MM.1S (cell line): Measurements from ENCODE around the gene NBPF20.
A peak's percentile ranks its signal among the peaks of the same experiment; 100 is the strongest.
"Not testable (repeated sequence)": the region's sequence is repeated elsewhere in the genome, so short reads cannot be mapped to it uniquely, and the experiment has no call there.

Experiments used
- DNase-seq: peaks from one replicate; pipeline ENCODE4 v3.0.0-alpha.2; 2015
- H2AFZ ChIP-seq: fragments of 300-600 bp; sonication (generic); 2 replicates; pipeline ENCODE4 v1.6.0; 2016; ENCODE audit warnings: antibody characterized with exemption, low read length
- H3F3A ChIP-seq: fragments of 300-600 bp; sonication (generic); 2 replicates; pipeline ENCODE4 v1.6.1; 2016; ENCODE audit warnings: mild to moderate bottlenecking, antibody characterized with exemption, low read length, moderate library complexity, mixed read lengths; ENCODE audit not compliant: insufficient read depth
- H3K27ac ChIP-seq: fragments of 300-600 bp; sonication (generic); 2 replicates; pipeline ENCODE4 v1.5.1; 2016; ENCODE audit warnings: mild to moderate bottlenecking, low read length
- H3K27me3 ChIP-seq: fragments of 300-600 bp; sonication (generic); replicated peaks from 2 replicates; pipeline ENCODE4 v1.6.0; 2016; ENCODE audit warnings: low read length; ENCODE audit not compliant: insufficient read depth
- H3K36me3 ChIP-seq: fragments of 300-600 bp; sonication (generic); replicated peaks from 2 replicates; pipeline ENCODE4 v1.6.1; 2016; ENCODE audit warnings: mild to moderate bottlenecking, low read length, mixed read lengths; ENCODE audit not compliant: insufficient read depth
- H3K4me1 ChIP-seq: fragments of 300-600 bp; sonication (generic); 2 replicates; pipeline ENCODE4 v1.6.1; 2016; ENCODE audit warnings: low read length, mixed read lengths
- H3K4me2 ChIP-seq: fragments of 300-600 bp; sonication (generic); 2 replicates; pipeline ENCODE4 v1.6.0; 2016; ENCODE audit warnings: low read depth, low read length
- H3K4me3 ChIP-seq: fragments of 300-600 bp; sonication (generic); 2 replicates; pipeline ENCODE4 v1.5.1; 2016; ENCODE audit warnings: low read length, mixed read lengths
- H3K79me2 ChIP-seq: fragments of 300-600 bp; sonication (generic); 2 replicates; pipeline ENCODE4 v1.6.1; 2016; ENCODE audit warnings: mixed run types, low read length, mixed read lengths
- H3K9ac ChIP-seq: fragments of 300-600 bp; sonication (generic); 2 replicates; pipeline ENCODE4 v1.6.1; 2016; ENCODE audit warnings: low read length, mixed read lengths
- H3K9me2 ChIP-seq: fragments of 300-600 bp; sonication (generic); replicated peaks from 2 replicates; pipeline ENCODE4 v1.6.1; 2016; ENCODE audit warnings: mild to moderate bottlenecking, low read length, mixed read lengths; ENCODE audit not compliant: insufficient read depth
- H3K9me3 ChIP-seq: fragments of 300-600 bp; sonication (generic); replicated peaks from 2 replicates; pipeline ENCODE4 v1.6.1; 2016; ENCODE audit warnings: mild to moderate bottlenecking, low read length, mixed read lengths; ENCODE audit not compliant: insufficient read depth
- H4K20me1 ChIP-seq: fragments of 300-600 bp; sonication (generic); 2 replicates; pipeline ENCODE4 v1.6.1; 2016; ENCODE audit warnings: mild to moderate bottlenecking, low read length, moderate library complexity, mixed read lengths; ENCODE audit not compliant: insufficient read depth

The NBPF20 gene

DNA sequence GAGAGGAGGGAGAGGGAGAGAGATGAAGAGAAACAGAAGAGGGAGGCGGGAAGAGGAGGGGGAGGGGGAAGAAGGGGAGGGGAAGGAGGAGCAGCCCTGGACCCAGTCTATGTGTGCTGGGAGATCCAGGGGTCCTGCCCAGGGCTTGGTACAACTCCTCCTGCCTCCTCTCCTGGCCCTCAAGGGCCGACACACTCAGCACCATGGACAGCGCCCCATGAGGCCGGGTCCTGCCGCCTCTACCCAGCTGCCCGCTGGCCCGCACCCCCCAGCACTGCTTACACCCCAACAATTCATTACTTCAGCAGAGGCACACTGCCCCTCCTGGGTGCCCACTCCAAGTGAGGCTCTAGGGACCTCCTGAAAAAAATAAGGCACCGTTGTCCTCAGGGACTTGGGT is 26.5 kb upstream of the NBPF20 start:
- not testable (repeated sequence) for H3K79me2 ChIP-seq, H3F3A ChIP-seq, H3K27me3 ChIP-seq, H3K4me2 ChIP-seq, H2AFZ ChIP-seq, H3K36me3 ChIP-seq, H4K20me1 ChIP-seq, H3K9me3 ChIP-seq, H3K9ac ChIP-seq, H3K4me1 ChIP-seq, H3K9me2 ChIP-seq, H3K4me3 ChIP-seq, H3K27ac ChIP-seq
- DNase-seq: peak; percentile 30

DNA sequence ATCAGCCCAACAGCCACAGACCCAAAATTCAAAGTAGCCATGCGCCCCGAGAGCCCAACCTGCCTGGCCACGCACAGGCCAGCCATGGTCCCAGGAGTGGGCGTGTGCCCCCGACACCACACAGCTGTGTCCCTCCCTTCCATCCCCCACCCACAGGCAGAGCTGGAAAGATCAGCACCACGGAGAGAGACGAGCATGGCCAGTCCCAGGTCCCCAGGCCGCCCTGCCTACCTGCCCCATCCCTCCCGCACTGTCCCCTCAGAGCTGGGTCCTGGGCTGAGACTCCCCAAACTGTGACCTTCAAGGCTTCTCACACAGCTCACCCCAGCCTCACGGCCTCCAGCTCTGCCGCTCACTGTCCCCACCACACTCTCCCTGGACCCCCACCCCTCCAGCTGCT is 19.8 kb upstream of the NBPF20 start:
- H3K9me2 ChIP-seq, H3K27me3 ChIP-seq, H3K4me3 ChIP-seq, H2AFZ ChIP-seq, H3K27ac ChIP-seq, H3K4me2 ChIP-seq, H3K9ac ChIP-seq, H3F3A ChIP-seq, H3K4me1 ChIP-seq, H3K79me2 ChIP-seq, H3K36me3 ChIP-seq, DNase-seq, H3K9me3 ChIP-seq, H4K20me1 ChIP-seq: not testable (repeated sequence)

DNA sequence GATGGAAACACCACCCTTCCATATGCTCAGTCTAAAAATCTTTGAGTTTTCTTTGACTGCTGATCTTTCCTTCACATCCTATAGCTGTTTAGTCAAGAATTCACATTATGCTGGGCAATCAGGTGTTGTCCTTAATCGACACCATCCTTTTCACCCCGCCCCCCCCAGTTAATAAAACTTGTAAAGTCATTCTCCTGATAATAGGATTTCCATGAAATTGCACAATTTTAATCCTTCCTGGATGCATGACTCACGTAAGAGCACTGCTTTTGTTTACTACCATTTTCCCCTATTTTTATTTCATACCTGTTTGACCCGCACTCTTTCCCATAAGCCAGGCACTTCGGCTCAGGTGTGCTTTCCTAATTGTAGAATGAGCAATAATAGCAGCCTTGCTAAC is 16.9 kb upstream of the NBPF20 start:
- H3K9me3 ChIP-seq, H3K27ac ChIP-seq, H2AFZ ChIP-seq, H3K79me2 ChIP-seq, H3K4me1 ChIP-seq, H3K9me2 ChIP-seq, DNase-seq, H4K20me1 ChIP-seq, H3K9ac ChIP-seq, H3K4me3 ChIP-seq, H3K4me2 ChIP-seq, H3F3A ChIP-seq, H3K27me3 ChIP-seq, H3K36me3 ChIP-seq: not testable (repeated sequence)

DNA sequence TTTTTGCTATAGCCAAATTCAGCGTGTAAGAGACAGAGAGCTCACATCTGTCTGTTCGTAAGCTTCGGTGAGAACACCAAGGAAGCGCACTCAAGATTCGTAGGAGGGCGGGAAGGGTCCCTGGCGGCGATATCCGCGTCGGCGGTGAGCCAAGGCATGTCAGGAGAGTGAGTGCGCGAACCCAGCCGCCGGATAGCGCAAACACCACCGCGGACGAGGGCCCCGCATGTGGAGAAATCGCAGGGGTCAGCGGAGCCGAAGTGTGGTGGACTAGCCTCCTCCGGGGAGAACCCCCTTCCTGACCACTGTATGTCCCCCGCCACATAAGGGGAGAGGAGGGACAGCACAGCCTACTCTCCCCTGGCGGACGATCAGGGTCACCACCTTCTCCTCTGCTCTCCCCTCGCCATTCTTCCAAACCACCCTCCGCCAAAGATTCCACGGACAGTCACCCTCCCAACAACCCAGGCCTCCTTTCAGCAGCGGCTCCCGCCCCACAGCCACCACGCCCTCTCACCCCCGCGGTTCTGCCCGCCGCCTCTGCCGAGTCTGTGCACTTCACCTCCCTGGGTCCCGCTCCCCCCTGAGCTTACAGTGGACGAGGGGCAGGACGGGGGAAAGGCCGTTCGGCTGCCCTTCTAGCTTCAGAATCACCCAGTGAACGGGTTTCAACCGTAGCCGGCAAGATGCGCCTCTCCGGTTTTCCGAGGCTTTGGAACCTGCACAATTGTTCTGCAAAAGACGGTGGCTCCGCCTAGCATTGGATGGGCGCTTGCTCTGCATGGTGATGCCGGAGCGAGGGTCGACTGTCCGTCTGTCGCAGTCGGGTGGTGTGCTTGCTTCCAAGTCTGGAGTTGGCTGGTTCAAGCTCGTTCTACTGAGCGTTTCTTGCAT is 6.2 kb upstream of the NBPF20 start:
- not testable (repeated sequence) for H3K9me2 ChIP-seq, H3K4me1 ChIP-seq, H3K4me3 ChIP-seq, H3K9ac ChIP-seq, DNase-seq, H2AFZ ChIP-seq, H3K4me2 ChIP-seq, H3K79me2 ChIP-seq, H3F3A ChIP-seq, H3K36me3 ChIP-seq, H4K20me1 ChIP-seq, H3K9me3 ChIP-seq, H3K27ac ChIP-seq
- H3K27me3 ChIP-seq: peaks cover 41% of the 10 kb centered on the region

- H3K79me2 ChIP-seq, H3K9me2 ChIP-seq, H3K27ac ChIP-seq, H3K9me3 ChIP-seq, H3K4me2 ChIP-seq, H3K9ac ChIP-seq, H4K20me1 ChIP-seq, H3F3A ChIP-seq, DNase-seq, H2AFZ ChIP-seq, H3K4me1 ChIP-seq, H3K36me3 ChIP-seq, H3K4me3 ChIP-seq: not testable (repeated sequence)
- H3K27me3 ChIP-seq: peaks cover 43% of the 10 kb centered on the region
Observed at GRCh38 chr1:145430830-145431229, 5.4 kb upstream of the NBPF20 start.

DNA sequence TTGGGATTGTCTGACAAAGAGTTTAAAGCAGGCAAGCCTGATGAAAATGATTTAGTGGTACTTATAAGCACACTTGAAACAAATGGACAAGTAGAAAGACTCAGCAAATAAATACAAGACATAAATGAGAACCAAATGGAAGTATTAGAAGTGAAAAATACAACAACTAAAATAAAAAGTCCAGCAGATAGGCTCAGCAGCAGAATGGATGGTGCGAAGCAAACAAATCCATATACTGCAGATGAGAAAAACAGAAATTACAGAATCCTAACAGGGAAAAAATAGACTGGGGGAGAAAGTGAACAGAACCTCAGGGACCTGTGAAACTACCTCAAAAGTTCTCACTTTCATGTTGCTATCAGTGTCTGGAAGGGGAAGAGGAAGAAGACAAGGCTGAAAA is 3.9 kb upstream of the NBPF20 start:
- H3K27me3 ChIP-seq: peaks cover 43% of the 10 kb centered on the region
- not testable (repeated sequence) for H3K4me3 ChIP-seq, H2AFZ ChIP-seq, H3K36me3 ChIP-seq, H3F3A ChIP-seq, H3K4me1 ChIP-seq, H3K27ac ChIP-seq, H3K79me2 ChIP-seq, H3K4me2 ChIP-seq, H3K9me3 ChIP-seq, H3K9ac ChIP-seq, H3K9me2 ChIP-seq, H4K20me1 ChIP-seq
- peak; percentile 25 for DNase-seq

DNA sequence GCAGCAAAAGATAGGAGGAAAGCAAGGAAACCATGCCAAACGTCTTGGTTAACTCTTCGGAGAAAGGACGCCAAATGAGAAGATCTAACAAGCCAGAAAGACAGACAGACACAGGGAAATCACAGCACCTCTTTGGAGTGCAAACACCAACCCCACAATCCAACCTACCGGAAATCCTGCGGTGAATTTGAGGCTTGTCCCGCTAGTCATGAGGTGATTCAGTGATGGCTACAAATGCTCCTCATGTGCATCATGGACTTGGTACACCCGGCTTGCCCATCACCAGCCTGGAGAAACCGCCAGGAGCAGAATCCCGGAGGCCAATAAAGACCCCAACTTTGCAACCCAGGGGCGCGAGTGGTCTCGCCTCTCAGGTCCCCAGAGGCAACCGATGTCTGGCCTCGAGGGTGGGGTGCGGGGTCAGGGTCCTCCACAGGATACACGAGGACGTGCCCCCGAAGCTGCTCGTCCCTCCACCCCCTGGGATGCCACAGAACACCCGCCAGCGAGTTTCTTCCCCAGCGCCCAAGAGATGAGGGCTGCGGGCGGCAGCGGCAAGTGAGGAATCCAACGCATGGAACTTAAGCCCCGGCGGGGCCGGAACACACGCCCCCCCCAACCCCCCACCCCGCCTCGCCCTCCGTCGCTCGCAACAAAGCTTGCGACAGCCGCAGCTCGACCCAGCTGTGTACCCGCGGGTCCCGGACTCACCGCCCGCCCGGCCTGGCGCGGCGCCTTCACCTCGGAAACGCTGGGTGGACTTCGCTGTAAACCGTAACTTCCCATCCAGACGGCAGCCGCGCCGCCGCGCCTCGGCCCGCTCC is 579 bp downstream of the NBPF20 start:
- H2AFZ ChIP-seq: peak overlapping the region; percentile 100
- DNase-seq: peak; percentile 25

GRCh38 chr1:145415149-145415548 is 10.3 kb downstream of the NBPF20 start:
- not testable (repeated sequence) for H3K27ac ChIP-seq, H3K4me1 ChIP-seq, H3K9ac ChIP-seq, H3K79me2 ChIP-seq, H3K4me3 ChIP-seq, H3K4me2 ChIP-seq, H2AFZ ChIP-seq, H3K27me3 ChIP-seq, H3K36me3 ChIP-seq, H3K9me2 ChIP-seq, H3K9me3 ChIP-seq, DNase-seq, H3F3A ChIP-seq, H4K20me1 ChIP-seq

More for the DNA sequence above, 579 bp downstream of the NBPF20 start:
- H3K36me3 ChIP-seq, H3K4me1 ChIP-seq, H3K27ac ChIP-seq, H3K9me3 ChIP-seq, H3F3A ChIP-seq, H3K79me2 ChIP-seq, H4K20me1 ChIP-seq, H3K9me2 ChIP-seq: not testable (repeated sequence)
- H3K4me2 ChIP-seq: peak overlapping the region; percentile 100
- peak overlapping the region; percentile 82 for H3K4me3 ChIP-seq
- peak overlapping the region; percentile 43; the same call in 1 of the 2 replicates for H3K9ac ChIP-seq
- peaks cover 34% of the 10 kb centered on the region for H3K27me3 ChIP-seq
